Mesodermal cell (in vitro differentiated cells): ENCODE measurements around the gene IFT43.

ENCODE experiments used
- H3K27ac ChIP-seq: 2 replicates; pipeline ENCODE4 v1.7.0; 2013; ENCODE audit warnings: mild to moderate bottlenecking, low read depth, low read length, moderate library complexity; ENCODE audit not compliant: severe bottlenecking
- H3K36me3 ChIP-seq: 2 replicates; pipeline ENCODE4 v1.7.1; 2013; ENCODE audit warnings: mild to moderate bottlenecking, low read length, moderate library complexity; ENCODE audit not compliant: control insufficient read depth, insufficient read depth
- H3K4me1 ChIP-seq: one replicate; pipeline ENCODE4 v1.7.1; 2013; ENCODE audit warnings: mild to moderate bottlenecking, low read length; ENCODE audit not compliant: insufficient read depth, control insufficient read depth, poor library complexity, severe bottlenecking
- H3K4me3 ChIP-seq: 2 replicates; pipeline ENCODE4 v1.7.0; 2013; ENCODE audit warnings: low read length, control low read depth, mild to moderate bottlenecking; ENCODE audit not compliant: insufficient read depth, poor library complexity, severe bottlenecking; ENCODE audit errors: extremely low read depth
- H3K9me3 ChIP-seq: 2 replicates; pipeline ENCODE4 v1.7.1; 2013; ENCODE audit warnings: mild to moderate bottlenecking, low read length, moderate library complexity; ENCODE audit not compliant: control insufficient read depth
- WGBS, 2 experiments: methylation state at CpG; one replicate each; pipeline ENCODE4 v1.1.5; 2013; ENCODE audit warnings: missing lambda C conversion rate in 2 of 2; ENCODE audit not compliant: insufficient coverage in 2 of 2; 5-methylcytosine and 5-hydroxymethylcytosine counted together

Gene IFT43

DNA sequence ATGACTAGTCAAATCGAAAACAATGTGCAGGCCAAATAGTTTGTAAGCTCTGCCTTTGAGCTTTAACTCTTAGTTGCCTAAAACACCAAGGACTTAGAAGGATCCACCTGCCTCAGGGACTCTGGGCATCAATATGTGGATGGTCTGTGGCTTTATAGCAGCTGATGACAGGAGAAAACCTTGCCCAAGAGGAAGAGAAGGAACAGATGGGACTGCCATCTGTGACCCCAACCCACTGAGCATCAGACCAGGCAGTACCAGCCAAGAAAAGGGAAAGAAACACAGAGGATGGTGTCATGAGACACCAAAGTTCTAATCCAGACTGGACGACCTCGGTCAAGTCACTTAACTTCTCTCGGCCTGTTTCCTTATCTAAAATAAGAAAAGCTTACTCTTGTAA, 16.4 kb upstream of the IFT43 start:
- Histone ChIP-seq H3K4me1 (no peaks in the 10 kb centered on the region), H3K9me3 (no peaks in the 10 kb centered on the region), H3K27ac (no peak overlapping the region), H3K36me3 (no peaks in the 10 kb centered on the region), H3K4me3 (no peak overlapping the region)
- WGBS, 2 experiments = no CpG with 5 or more reads among the region's 4 CpGs

DNA sequence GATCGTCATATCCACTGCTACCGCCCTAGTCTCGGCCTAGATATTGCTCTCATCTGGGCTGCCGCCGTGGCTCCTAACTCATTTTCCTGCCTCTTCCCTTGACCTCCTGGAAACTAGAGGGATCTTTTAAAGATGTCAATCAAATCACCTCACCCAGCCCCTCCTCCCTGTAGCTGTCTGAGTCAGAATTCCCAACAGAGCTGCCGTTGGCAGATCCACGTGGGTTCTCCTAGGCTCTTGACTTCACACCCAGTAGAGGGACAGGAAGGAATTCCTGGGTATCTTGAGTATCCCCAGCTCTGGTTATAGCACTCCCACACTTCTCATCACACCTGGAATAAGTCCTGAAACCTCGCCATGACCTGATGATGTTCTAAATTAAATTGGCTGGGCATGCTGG, 15.7 kb upstream of the IFT43 start:
- H3K27ac ChIP-seq = no peak overlapping the region
- no peaks in the 10 kb centered on the region for H3K9me3 ChIP-seq
- no peak overlapping the region for H3K4me3 ChIP-seq
- H3K36me3 ChIP-seq = no peaks in the 10 kb centered on the region
- no peaks in the 10 kb centered on the region for H3K4me1 ChIP-seq
- 76 to 90% methylated on average over 3 to 6 of the region's 8 CpGs for WGBS, 2 experiments

DNA sequence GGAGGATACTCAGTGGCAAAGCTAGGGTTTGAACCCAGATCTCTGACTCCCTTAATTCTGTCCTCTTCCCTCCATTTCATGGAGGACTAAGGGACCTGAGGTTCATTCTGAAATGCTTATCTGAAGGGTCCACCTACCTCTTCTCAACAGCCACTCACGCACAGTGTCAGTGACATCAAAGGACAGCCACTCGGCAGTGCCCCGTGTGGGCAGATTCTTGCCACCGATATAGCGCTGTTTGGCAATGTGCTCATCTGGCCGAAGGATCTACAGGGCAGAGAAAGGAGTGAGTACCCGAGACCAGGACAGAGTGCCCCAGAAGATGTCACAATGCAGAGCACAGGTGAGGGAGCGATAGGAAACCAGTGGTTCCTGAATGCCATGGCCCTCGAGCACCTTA, 14.6 kb upstream of the IFT43 start:
- WGBS, 2 experiments = 88 to 89% methylated on average over 9 of the region's 9 CpGs
- Histone ChIP-seq H3K4me1 (no peaks in the 10 kb centered on the region), H3K4me3 (no peak overlapping the region), H3K9me3 (no peaks in the 10 kb centered on the region), H3K36me3 (no peaks in the 10 kb centered on the region), H3K27ac (no peak overlapping the region)

DNA sequence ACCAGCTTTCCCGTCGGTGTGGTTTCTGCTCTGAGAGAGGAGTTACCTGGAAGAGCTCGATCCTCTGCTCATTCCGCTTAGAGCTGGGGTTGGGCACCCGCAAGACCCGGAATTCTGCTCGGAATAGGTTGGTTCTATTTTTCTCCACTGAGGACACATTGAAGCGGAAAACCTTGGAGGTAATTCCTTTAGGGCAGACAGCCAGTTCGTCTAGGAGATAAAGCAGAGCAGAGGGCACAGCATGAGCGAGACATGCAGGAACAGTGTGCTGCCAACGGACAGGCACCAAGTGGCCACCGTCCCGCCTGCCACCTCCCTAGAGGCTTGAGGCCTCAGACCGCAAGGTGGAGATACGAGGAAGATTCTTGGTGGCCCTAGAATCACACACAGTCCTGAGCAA, 14.1 kb upstream of the IFT43 start:
- Histone ChIP-seq H3K9me3 (no peaks in the 10 kb centered on the region), H3K4me1 (no peaks in the 10 kb centered on the region), H3K36me3 (no peaks in the 10 kb centered on the region), H3K4me3 (no peak overlapping the region), H3K27ac (no peak overlapping the region)
- 91 to 93% methylated on average over 15 of the region's 15 CpGs for WGBS, 2 experiments

DNA sequence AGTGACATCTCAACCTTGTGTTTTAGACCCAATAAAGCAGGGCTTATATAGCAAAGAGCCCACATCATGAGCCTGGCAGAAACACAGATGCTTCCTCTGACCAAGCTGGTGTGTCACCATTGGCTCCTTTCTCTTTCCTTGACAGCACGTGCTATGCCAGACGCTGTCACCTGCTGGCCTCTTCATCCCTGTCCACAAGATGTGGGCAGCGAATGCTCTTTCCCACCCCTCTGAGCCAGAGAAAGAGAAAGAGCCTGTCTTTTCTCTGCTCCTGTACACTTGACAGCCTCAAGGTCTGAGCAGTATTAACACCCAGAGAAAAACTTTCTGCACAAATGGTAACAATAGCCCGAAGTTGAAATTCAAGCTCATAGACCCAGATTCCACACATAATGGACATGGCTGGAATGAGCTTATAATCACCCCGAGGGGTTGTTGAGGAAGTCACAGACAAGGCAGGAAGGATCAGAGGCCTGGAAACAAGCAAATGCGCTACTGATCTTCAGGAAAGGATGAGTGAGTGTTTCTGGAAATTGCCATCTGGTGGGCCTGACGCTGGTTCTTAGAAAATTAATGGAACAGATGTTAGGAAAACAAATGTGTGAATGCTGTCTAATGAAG, 12.7 kb upstream of the IFT43 start:
- H3K36me3 ChIP-seq = no peaks in the 10 kb centered on the region
- no peaks in the 10 kb centered on the region for H3K9me3 ChIP-seq
- no peaks in the 10 kb centered on the region for H3K4me1 ChIP-seq
- H3K27ac ChIP-seq = no peak overlapping the region
- 68 to 69% methylated on average over 7 of the region's 7 CpGs for WGBS, 2 experiments
- H3K4me3 ChIP-seq = no peak overlapping the region

DNA sequence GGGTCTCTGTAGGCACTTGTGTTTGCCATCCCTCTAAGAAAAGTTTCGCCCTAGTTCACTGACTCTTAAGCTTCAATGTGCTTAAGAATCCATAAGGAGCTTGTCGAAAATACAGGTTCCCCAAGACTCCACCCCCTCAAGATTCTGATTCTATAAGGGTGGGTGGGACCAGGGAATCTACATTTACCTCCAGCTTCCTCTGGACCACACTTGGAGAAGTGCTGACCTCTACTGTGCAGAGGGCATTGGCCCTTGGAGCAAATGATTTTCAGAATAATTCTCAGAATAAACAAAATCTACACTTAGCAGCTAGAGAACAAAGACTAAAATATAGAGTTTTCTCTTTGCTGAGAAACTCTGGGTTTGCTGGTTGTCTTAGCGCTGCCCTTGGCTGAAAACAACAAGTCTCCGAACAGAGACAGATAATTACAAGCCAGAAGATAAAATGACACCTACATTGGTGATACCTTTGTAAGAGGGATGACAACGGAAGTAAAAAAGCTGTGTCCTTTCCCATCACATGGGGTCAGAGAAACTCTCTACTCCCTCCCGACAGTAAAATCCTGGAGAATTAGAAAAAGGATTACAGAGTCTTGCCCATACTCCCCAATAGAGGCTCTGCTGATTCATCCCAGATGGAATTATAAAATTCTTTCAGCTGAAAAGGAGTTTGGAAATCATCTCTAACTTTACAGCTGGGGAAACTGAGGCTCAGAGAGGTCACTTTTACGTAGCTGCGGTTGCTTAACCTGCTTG, 8.6 kb upstream of the IFT43 start:
- Histone ChIP-seq H3K4me1 (peaks cover 23% of the 10 kb centered on the region), H3K27ac (no peak overlapping the region), H3K36me3 (no peaks in the 10 kb centered on the region), H3K4me3 (no peak overlapping the region), H3K9me3 (no peaks in the 10 kb centered on the region)
- 62 to 80% methylated on average over 1 to 3 of the region's 8 CpGs for WGBS, 2 experiments

DNA sequence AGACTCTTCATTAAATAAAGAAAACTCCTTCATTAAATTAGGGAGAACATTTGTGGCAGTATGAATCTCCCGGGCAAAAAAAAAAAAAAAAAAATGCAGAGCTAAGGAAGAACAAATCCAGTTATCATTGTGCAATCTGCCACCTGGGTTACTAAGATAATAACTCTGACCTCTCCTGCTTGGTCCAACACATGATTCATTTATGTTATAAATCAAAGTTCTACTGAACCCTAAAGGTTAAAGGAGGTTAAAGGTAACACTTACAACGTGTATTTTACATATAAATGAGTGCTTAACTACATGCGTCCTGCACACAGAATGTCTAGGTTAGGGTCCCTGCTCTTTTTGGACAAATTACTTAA, 8.0 kb upstream of the IFT43 start:
- WGBS, 2 experiments = 63% methylated on average over 1 of the region's 3 CpGs; no CpG with 5 or more reads in 1 of the 2 experiments
- Histone ChIP-seq H3K27ac (no peak overlapping the region), H3K4me1 (peaks cover 23% of the 10 kb centered on the region), H3K36me3 (no peaks in the 10 kb centered on the region), H3K9me3 (no peaks in the 10 kb centered on the region), H3K4me3 (no peak overlapping the region)

DNA sequence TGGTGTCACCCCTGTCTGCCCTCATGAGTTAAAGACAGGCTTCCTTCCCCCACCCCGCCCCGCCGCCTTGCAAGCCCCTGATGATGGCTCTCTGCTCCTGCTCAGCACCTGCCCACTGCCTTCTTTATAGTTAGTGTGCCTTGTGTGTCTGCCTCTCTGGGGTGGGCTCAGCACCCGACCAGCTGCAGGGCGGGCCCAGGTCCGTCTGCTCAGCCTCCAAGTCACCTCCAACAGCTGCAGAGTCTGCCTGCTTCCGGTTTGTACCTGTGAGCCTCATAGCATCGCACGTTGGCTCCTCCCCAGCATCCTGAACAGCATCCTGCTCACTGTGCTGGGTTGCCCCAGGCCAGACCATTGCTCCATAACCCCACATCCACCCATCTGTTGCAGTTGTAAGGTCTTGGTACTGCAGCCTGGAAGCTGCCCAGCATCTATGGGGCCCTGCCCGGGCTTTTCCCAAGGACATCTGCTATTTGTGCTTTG, 7.3 kb upstream of the IFT43 start:
- WGBS, 2 experiments = 86 to 88% methylated on average over 7 of the region's 10 CpGs
- Histone ChIP-seq H3K27ac (no peak overlapping the region), H3K4me3 (no peak overlapping the region), H3K36me3 (no peaks in the 10 kb centered on the region), H3K4me1 (peaks cover 23% of the 10 kb centered on the region), H3K9me3 (no peaks in the 10 kb centered on the region)

DNA sequence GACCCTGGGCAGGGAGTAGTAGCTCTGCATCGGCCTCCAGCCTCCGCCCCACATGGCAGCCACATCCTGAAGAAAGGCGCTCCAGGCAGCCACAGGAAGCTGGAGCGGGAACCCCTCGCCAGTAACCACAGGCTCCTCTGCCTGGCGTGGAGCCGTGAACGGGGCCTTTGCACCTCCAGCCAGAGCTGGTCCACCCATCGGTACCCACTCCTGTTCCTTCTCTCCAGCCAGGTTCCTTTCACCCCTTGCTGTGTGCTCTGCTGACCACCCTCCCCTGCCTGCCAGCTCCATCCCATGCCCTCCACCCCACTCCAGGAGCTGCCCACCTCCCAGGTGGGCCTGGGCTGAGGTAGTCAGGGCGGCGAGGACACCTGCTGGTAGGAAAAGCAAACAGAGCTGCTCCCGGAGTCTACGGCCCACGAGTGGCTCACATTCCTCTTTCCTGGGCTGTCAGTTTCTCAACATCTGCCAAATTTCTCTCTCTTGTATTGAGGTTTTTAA, 6.4 kb upstream of the IFT43 start:
- Histone ChIP-seq H3K9me3 (no peaks in the 10 kb centered on the region), H3K4me1 (peaks cover 23% of the 10 kb centered on the region), H3K4me3 (no peak overlapping the region), H3K27ac (no peak overlapping the region), H3K36me3 (no peaks in the 10 kb centered on the region)
- WGBS, 2 experiments = 80 to 85% methylated on average over 12 of the region's 14 CpGs

DNA sequence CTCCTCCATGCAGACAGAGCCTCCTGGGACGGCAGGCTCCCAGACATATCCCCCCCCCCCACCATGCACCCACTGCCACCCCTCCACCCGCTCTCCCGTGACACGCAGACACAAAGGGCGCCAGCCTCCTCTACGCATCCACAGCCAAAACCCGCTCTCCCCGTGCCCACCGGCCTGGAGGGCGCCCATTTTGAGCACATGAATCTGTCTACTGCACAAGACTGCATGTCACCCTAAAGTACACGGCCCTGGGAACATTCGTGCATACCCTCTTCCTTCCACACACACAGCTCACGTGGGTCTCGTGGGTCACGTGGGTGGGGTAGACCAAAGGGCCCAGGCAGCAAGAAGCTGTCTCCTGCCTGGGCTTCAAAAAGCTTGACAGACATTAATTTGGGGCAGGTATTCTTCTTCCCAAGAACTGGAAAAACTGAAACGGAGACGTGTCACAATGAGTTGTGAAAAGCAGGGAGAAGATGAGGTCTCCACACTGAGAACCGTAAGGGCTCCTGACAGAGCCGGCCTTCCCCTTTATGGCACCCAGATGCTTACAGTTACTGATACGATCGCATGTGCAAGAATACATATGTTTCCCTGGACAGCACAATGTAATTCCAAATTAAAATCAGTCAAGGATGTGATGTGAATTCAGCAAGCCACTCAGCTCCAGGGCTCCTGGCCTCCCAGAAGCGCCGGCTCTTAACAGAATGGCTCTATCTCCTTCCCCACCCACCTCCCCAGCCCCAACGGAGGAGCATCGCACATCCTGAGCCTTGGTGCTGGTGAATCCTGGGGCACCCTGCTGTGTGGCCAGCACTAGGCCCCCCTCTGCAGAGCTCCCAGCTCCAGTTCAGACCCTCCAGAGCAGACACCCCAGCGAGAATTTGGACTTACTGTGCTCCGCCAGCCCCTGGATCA, 5.7 kb upstream of the IFT43 start:
- Histone ChIP-seq H3K4me3 (no peak overlapping the region), H3K27ac (no peak overlapping the region)
- WGBS, 2 experiments = 82 to 87% methylated on average over 23 to 26 of the region's 27 CpGs

More for the DNA sequence above, 5.7 kb upstream of the IFT43 start:
- H3K9me3 ChIP-seq = no peaks in the 10 kb centered on the region
- H3K36me3 ChIP-seq = no peaks in the 10 kb centered on the region
- peaks cover 26% of the 10 kb centered on the region for H3K4me1 ChIP-seq
